ENCODE data around the gene KCTD15. TPM values are rescaled to one million over a fixed set of nuclear protein-coding genes. Genes with fewer than 3 reads are reported as not detected.

Gene KCTD15
- total RNA-seq, 1 experiment from 2014 or later, result 9.9 TPM

- Histone ChIP-seq H3K4me3 (ENCODE audit: low read depth, low read length, poor library complexity, severe bottlenecking) (peak overlapping the region; percentile 71), H3K27ac (ENCODE audit: low read depth, low read length, poor library complexity, severe bottlenecking) (peak overlapping the region; percentile 84), H3K27me3 (replicated peaks; ENCODE audit: insufficient read depth, low read depth, low read length, poor library complexity) (peaks cover 28% of the 10 kb centered on the region), H3K9me3 (ENCODE audit: low read depth, low read length, poor library complexity, severe bottlenecking) (no peaks in the 10 kb centered on the region), H3K36me3 (ENCODE audit: insufficient read depth, low read length, poor library complexity, severe bottlenecking) (no peaks in the 10 kb centered on the region), H3K4me1 (ENCODE audit: insufficient read depth, low read length, poor library complexity, severe bottlenecking) (peaks cover 9% of the 10 kb centered on the region)
- no peak for DNase-seq (ENCODE audit: low spot score)
- ChIA-PET CTCF (interaction anchor here (0.5 to 0.8 kb wide), 3 partner anchors 17 to 654 kb away, joined by 3 to 9 read pairs (median 3); no protein-coding TSS in a partner anchor), POLR2A (ENCODE audit: low non-redundant PET) (no interaction called here)
- TF ChIP-seq CTCF (conservative IDR thresholded peaks at IDR 0.05; ENCODE audit: low read depth, low read length) (no peak), EZH2 (IDR thresholded peaks at IDR 0.05; ENCODE audit: borderline replicate concordance, low read depth, low read length, poor library complexity, severe bottlenecking) (no peak)
- BruUV-seq (replicated peaks), result no TSS peak
- intact Hi-C loops (cut with micrococcal nuclease; ENCODE audit: unreplicated experiment), result no loop called here
Observed at GRCh38 chr19:33794683-33795369, 1.8 kb upstream of the KCTD15 start.

GRCh38 chr19:33795370-33796163 lies 1.1 kb upstream of the KCTD15 start:
- H3K27ac ChIP-seq (ENCODE audit: low read depth, low read length, poor library complexity, severe bottlenecking), result peak overlapping the region; percentile 84
- H3K27me3 ChIP-seq (replicated peaks; ENCODE audit: insufficient read depth, low read depth, low read length, poor library complexity), result peaks cover 28% of the 10 kb centered on the region
- ChIA-PET CTCF (interaction anchor here (0.5 to 1.5 kb wide), 4 partner anchors 18 to 653 kb away, joined by 3 to 9 read pairs (median 4); no protein-coding TSS in a partner anchor), POLR2A (ENCODE audit: low non-redundant PET) (interaction anchor here (0.7 kb wide), 1 partner anchor 110 kb away, joined by 4 read pairs; no protein-coding TSS in a partner anchor)
- intact Hi-C loops (cut with micrococcal nuclease; ENCODE audit: unreplicated experiment), result no loop called here
- H3K4me3 ChIP-seq (ENCODE audit: low read depth, low read length, poor library complexity, severe bottlenecking), result peak overlapping the region; percentile 71
- peak; percentile 83 for TF ChIP-seq CTCF (conservative IDR thresholded peaks at IDR 0.05; ENCODE audit: low read depth, low read length)
- no peak for TF ChIP-seq EZH2 (IDR thresholded peaks at IDR 0.05; ENCODE audit: borderline replicate concordance, low read depth, low read length, poor library complexity, severe bottlenecking)
- peaks cover 9% of the 10 kb centered on the region for H3K4me1 ChIP-seq (ENCODE audit: insufficient read depth, low read length, poor library complexity, severe bottlenecking)
- DNase-seq (ENCODE audit: low spot score), result peak; percentile 80
- BruUV-seq (replicated peaks), result no TSS peak
- H3K9me3 ChIP-seq (ENCODE audit: low read depth, low read length, poor library complexity, severe bottlenecking), result no peaks in the 10 kb centered on the region
- H3K36me3 ChIP-seq (ENCODE audit: insufficient read depth, low read length, poor library complexity, severe bottlenecking), result no peaks in the 10 kb centered on the region

- peak; percentile 34 for DNase-seq (ENCODE audit: low spot score)
- Histone ChIP-seq H3K36me3 (ENCODE audit: insufficient read depth, low read length, poor library complexity, severe bottlenecking) (no peaks in the 10 kb centered on the region), H3K27ac (ENCODE audit: low read depth, low read length, poor library complexity, severe bottlenecking) (no peak overlapping the region), H3K4me1 (ENCODE audit: insufficient read depth, low read length, poor library complexity, severe bottlenecking) (peaks cover 9% of the 10 kb centered on the region), H3K4me3 (ENCODE audit: low read depth, low read length, poor library complexity, severe bottlenecking) (peak overlapping the region; percentile 71), H3K27me3 (replicated peaks; ENCODE audit: insufficient read depth, low read depth, low read length, poor library complexity) (peaks cover 28% of the 10 kb centered on the region), H3K9me3 (ENCODE audit: low read depth, low read length, poor library complexity, severe bottlenecking) (no peaks in the 10 kb centered on the region)
- no TSS peak for BruUV-seq (replicated peaks)
- intact Hi-C loops (cut with micrococcal nuclease; ENCODE audit: unreplicated experiment), result no loop called here
- CTCF ChIA-PET, result interaction anchor here (0.6 kb wide), 1 partner anchor 454 kb away, joined by 3 read pairs; no protein-coding TSS in a partner anchor
- TF ChIP-seq CTCF (conservative IDR thresholded peaks at IDR 0.05; ENCODE audit: low read depth, low read length), result no peak
- peak; percentile 45 for TF ChIP-seq EZH2 (IDR thresholded peaks at IDR 0.05; ENCODE audit: borderline replicate concordance, low read depth, low read length, poor library complexity, severe bottlenecking)
- POLR2A ChIA-PET (ENCODE audit: low non-redundant PET), result no interaction called here
Observed at GRCh38 chr19:33797802-33798671, 1.4 kb downstream of the KCTD15 start.
